Activated CD4-positive, alpha-beta T cell treated with anti-CD3 and anti-CD28 coated beads for 36 hours (primary cell): Measurements from ENCODE around the gene CERS6. TPM values are rescaled to one million over a fixed set of nuclear protein-coding genes. Genes with fewer than 3 reads are reported as not detected.

Experiments
- ATAC-seq: fragments of 200-7000 bp; cut with Tn5 transposase; one replicate; pipeline ENCODE4 v1.10.0; 2021; ENCODE audit warnings: mild to moderate bottlenecking, moderate library complexity
- CTCF ChIA-PET: fragments of 350-600 bp; sonication (Branson Sonifier 250); formaldehyde crosslinking; loops from one replicate; lab custom pipeline; 2021; ENCODE audit warnings: antibody characterized with exemption; lab: Charles Lee
- POLR2A ChIA-PET: fragments of 350-600 bp; sonication (Branson Sonifier 250); formaldehyde crosslinking; loops from one replicate; lab custom pipeline; 2021; ENCODE audit warnings: antibody characterized with exemption, inconsistent platforms; lab: Charles Lee
- DNase-seq: peaks from one replicate; pipeline ENCODE4 v3.0.0-alpha.2; 2020
- H3K27ac Mint-ChIP-seq: one replicate; pipeline ENCODE4 v1.8.0; 2021; ENCODE audit warnings: mixed read lengths
- H3K27me3 Mint-ChIP-seq: one replicate; pipeline ENCODE4 v1.8.0; 2021; ENCODE audit warnings: mixed read lengths
- H3K36me3 Mint-ChIP-seq: one replicate; pipeline ENCODE4 v1.8.0; 2021; ENCODE audit warnings: low read depth, mixed read lengths
- H3K4me1 Mint-ChIP-seq: one replicate; pipeline ENCODE4 v1.8.0; 2021; ENCODE audit warnings: mixed read lengths
- H3K4me3 Mint-ChIP-seq: one replicate; pipeline ENCODE4 v1.8.0; 2021; ENCODE audit warnings: mild to moderate bottlenecking, moderate library complexity, mixed read lengths
- H3K9me3 Mint-ChIP-seq: one replicate; pipeline ENCODE4 v1.8.0; 2021; ENCODE audit warnings: low read depth, mixed read lengths
- intact Hi-C, 2 experiments: fragments of 100-400 bp; cut with DNase I in 1 of 2; cut with micrococcal nuclease in 1 of 2; formaldehyde crosslinking; loops; one replicate each; pipeline versions ENCODE4 v1.14.2 to v1.15.1; 2022 to 2024; cut with DNase I, micrococcal nuclease
- total RNA-seq, 2 experiments: library from RNA; stranded (reverse); gene quantifications; one replicate each; pipeline ENCODE4 v1.2.3, GENCODE V29; 2021

Gene CERS6
- total RNA-seq, 2 experiments from 2014 or later = 12.9 to 13.1 TPM

DNA sequence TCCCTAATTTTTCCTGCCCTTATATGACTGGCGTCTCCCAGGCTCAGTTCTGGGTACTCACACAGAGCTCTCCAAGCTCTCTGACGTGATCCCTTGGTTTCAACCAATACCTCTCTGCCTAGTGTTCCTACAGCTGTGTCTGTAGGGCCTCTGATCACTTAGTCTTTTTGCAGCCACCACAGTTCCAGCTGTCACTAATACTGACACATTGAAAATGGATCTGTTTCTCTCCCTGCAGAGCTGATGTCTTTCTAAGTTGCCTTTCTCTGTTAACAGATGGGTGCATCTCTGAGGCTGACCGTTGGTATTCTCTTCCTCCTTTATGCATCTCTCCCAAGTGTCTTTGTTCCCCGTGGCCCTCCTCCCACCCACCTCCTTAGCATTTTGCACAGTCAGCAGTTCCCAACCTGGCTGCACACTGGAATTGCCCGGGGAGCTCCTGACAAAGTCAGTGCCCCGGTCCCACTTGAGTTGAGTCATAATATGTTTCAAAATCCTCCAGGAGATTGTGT is 62.5 kb downstream of the CERS6 start:
- Mint-ChIP-seq H3K9me3 (no peaks in the 10 kb centered on the region), H3K27me3 (no peaks in the 10 kb centered on the region), H3K36me3 (peaks cover 3% of the 10 kb centered on the region), H3K27ac (no peak overlapping the region), H3K4me1 (peaks cover 43% of the 10 kb centered on the region), H3K4me3 (no peak overlapping the region)
- ChIA-PET CTCF (interaction anchor here (0.8 to 1.2 kb wide), 3 partner anchors 27 to 96 kb away, joined by 3 read pairs; no protein-coding TSS in a partner anchor), POLR2A (no interaction called here)
- ATAC-seq (no peak), DNase-seq (no peak)
- intact Hi-C loops = no loop called here

DNA sequence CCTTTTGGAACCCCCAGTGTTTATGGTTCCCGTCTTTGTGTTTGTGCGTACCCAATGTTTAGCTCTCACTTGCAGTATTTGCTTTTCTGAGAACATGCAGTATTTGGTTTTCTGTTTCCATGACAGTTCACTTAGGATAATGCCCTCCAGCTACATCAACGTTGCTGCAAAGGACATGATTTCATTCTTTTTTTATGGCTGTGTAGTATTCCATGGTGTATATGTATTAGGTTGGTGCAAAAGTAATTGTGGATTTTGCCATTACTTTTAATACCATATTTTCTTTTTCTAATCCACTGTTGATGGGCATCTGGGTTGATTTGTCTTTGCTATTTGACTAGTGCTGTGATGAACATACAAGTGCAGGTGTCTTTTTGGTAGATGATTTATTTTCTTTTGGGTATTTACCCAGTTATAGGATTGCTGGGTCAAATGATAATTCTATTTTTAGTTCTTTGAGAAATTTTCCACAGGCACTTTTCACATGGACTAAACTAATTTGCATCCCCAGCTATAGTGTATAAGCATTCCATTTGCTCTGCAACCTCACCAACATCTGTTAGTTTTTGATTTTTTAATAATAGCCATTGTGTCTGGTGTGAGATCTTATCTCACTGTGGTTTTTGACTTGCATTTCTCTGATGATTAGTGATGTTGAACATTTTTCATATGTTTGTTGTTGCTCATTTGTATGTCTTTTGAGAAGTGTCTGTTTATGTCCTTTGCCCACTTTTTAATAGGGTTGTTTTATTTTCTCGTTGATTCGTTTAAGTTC is 63.6 kb downstream of the CERS6 start:
- intact Hi-C loops = no loop called here
- H3K9me3 Mint-ChIP-seq = no peaks in the 10 kb centered on the region
- CTCF ChIA-PET = no interaction called here
- DNase-seq = no peak
- no peak overlapping the region for H3K4me3 Mint-ChIP-seq
- peaks cover 45% of the 10 kb centered on the region for H3K4me1 Mint-ChIP-seq
- no peak for ATAC-seq
- no peak overlapping the region for H3K27ac Mint-ChIP-seq
- POLR2A ChIA-PET = no interaction called here
- H3K36me3 Mint-ChIP-seq = peaks cover 2% of the 10 kb centered on the region
- H3K27me3 Mint-ChIP-seq = no peaks in the 10 kb centered on the region

DNA sequence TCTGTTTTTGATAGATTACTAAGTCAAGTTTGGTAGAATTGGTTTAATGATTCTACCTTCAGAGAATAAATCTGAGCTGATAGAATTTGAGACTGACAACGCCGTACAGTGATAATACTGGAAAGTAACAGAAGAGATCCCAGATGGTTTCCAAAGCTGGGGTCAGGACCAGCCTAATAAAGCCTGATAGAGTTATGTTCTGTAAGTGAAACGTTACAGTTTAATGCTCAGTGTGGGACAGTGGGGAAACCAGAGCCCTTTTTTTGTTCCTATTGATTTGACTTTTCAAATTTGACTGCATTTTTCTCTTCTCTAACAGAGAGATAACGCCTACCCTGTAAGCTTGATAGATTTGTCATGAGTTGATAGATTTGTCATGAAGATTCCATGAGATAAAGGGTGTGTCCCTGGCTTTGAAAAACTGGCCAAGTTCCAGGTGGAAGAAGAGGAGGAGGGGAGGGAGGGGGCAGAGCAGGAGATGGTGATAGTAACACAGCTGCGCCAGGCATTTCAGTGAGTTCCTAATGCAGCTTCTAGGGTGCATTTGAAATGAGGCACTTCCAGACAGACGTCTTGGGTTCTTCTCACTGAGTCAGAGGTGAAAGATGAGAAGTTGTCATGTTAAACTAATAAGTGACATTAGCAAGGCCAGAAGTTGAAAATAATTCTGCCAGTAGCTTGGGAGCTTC is 65.1 kb downstream of the CERS6 start:
- Mint-ChIP-seq H3K9me3 (no peaks in the 10 kb centered on the region), H3K27me3 (no peaks in the 10 kb centered on the region), H3K36me3 (no peaks in the 10 kb centered on the region), H3K27ac (no peak overlapping the region), H3K4me3 (no peak overlapping the region), H3K4me1 (peaks cover 43% of the 10 kb centered on the region)
- DNase-seq (no peak), ATAC-seq (no peak)
- intact Hi-C loops = no loop called here
- ChIA-PET POLR2A (no interaction called here), CTCF (interaction anchor here (0.8 kb wide), 1 partner anchor 10 kb away, joined by 3 read pairs; no protein-coding TSS in a partner anchor)

DNA sequence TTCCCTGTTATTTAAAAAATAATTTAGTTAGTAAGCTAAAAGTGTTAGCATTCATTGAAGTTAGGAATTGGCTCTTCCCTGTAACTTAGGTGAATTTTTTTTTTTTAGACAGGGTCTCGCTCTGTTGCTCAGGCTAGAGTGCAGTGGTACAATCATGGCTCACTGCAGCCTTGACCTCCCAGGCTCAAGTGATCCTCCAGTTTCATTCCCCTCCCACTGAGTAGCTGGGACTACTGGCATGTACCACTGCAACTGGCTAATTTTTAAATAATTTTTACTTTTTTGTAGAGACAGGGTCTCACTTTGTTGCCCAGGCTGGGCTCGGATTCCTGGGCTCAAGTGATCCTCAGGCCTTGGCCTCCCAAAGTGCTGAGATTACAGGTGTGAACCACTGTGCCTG is 66.4 kb downstream of the CERS6 start:
- Mint-ChIP-seq H3K27me3 (no peaks in the 10 kb centered on the region), H3K36me3 (no peaks in the 10 kb centered on the region), H3K4me3 (no peak overlapping the region), H3K4me1 (peaks cover 40% of the 10 kb centered on the region), H3K27ac (no peak overlapping the region), H3K9me3 (no peaks in the 10 kb centered on the region)
- ChIA-PET CTCF (interaction anchor here (0.6 to 0.7 kb wide), 2 partner anchors 332 to 399 kb away, joined by 3 read pairs; no protein-coding TSS in a partner anchor), POLR2A (no interaction called here)
- no peak for ATAC-seq
- no peak for DNase-seq
- intact Hi-C loops = no loop called here

DNA sequence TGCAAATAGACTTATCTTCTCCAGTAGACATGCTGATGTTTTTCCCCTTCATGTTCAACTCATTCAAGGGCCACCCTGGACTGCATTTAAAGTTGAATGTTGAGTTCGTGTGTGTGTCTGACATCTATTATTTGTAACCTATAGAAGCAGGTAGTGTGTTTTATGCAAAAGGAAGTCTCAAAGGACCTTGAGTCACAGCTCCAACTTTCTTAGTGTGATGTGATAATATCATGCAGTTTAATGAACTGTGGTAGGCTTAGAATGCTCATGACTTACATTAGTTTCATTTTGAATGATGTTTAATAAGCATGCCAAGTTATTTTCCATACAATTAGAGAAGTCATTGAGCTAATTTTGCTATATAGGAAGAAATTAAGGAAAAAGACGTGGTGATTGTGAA is 67.9 kb downstream of the CERS6 start:
- Mint-ChIP-seq H3K27ac (no peak overlapping the region), H3K9me3 (no peaks in the 10 kb centered on the region), H3K4me1 (peaks cover 42% of the 10 kb centered on the region), H3K4me3 (no peak overlapping the region), H3K27me3 (no peaks in the 10 kb centered on the region), H3K36me3 (no peaks in the 10 kb centered on the region)
- ATAC-seq (no peak), DNase-seq (no peak)
- intact Hi-C loops = no loop called here
- CTCF ChIA-PET = interaction anchor here (1.3 kb wide), 1 partner anchor 24 kb away, joined by 3 read pairs; no protein-coding TSS in a partner anchor
- POLR2A ChIA-PET = no interaction called here

DNA sequence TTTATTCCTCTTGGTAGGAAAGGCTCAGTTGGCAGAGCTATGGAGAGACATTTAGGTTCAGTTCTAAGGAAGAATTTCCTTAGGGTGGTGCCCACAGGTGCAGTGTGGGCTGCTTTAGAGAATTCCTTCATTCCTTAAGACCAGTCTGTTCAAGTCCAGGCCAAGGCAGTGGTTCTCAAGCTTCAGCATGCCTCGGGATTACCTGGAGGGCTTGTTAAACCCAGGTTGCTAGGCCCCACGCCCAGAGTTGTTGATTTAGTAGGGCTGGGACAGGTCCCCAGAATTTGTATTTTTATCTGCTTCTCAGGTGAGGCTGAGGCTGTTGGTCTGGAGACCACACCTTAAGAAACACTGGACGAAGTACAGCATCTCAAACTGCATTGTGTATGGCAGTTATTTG is 68.9 kb downstream of the CERS6 start:
- H3K4me1 Mint-ChIP-seq = peaks cover 49% of the 10 kb centered on the region

DNA sequence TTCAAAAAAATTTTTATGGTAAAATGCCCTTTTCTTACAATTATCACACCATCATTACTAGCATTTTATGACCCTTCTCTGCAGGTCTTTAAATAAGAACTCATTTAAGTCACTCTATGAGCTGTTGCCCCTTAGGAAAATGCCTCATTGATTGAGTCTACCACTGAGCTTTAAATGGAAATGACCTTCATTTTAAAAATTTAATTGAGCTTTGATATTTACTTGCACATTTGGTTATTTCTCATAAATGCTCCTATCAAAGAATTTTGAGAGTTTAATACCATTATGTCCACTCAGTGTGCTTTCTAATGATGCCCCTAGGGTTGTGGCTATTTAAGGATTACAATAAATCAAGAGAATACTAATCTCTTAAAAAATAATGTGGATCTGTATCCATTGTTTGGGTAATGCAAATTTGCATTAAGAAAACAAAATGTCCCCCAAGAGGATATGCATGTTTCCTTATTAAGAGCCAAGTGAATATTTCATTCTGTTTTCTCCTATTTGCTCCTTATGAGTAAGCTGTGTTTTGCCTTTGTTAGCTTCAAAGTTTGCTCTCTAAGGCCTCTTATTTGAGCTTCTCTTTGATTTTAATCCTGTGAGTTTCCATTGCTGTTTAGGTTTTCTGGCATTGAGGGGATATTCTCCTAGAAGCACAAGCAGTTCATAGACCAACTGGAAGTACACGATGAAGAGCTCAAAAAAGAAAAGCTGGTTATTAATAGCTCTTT is 69.8 kb downstream of the CERS6 start:
- no peaks in the 10 kb centered on the region for H3K27me3 Mint-ChIP-seq
- no peaks in the 10 kb centered on the region for H3K9me3 Mint-ChIP-seq
- H3K36me3 Mint-ChIP-seq = no peaks in the 10 kb centered on the region
- no peak for DNase-seq
- H3K4me1 Mint-ChIP-seq = peaks cover 52% of the 10 kb centered on the region
- CTCF ChIA-PET = interaction anchor here (0.6 to 1.3 kb wide), 2 partner anchors 10 to 28 kb away, joined by 3 read pairs; no protein-coding TSS in a partner anchor
- H3K4me3 Mint-ChIP-seq = no peak overlapping the region
- no peak for ATAC-seq
- intact Hi-C loops = no loop called here
- POLR2A ChIA-PET = interaction anchor here (0.7 kb wide), 1 partner anchor 121 kb away, joined by 4 read pairs; no protein-coding TSS in a partner anchor
- no peak overlapping the region for H3K27ac Mint-ChIP-seq

More for the DNA sequence above, 68.9 kb downstream of the CERS6 start:
- Mint-ChIP-seq H3K27ac (no peak overlapping the region), H3K27me3 (no peaks in the 10 kb centered on the region), H3K4me3 (no peak overlapping the region), H3K9me3 (no peaks in the 10 kb centered on the region), H3K36me3 (no peaks in the 10 kb centered on the region)
- ChIA-PET POLR2A (no interaction called here), CTCF (interaction anchor here (1.3 kb wide), 1 partner anchor 23 kb away, joined by 3 read pairs; no protein-coding TSS in a partner anchor)
- ATAC-seq = no peak
- intact Hi-C loops = no loop called here
- no peak for DNase-seq

DNA sequence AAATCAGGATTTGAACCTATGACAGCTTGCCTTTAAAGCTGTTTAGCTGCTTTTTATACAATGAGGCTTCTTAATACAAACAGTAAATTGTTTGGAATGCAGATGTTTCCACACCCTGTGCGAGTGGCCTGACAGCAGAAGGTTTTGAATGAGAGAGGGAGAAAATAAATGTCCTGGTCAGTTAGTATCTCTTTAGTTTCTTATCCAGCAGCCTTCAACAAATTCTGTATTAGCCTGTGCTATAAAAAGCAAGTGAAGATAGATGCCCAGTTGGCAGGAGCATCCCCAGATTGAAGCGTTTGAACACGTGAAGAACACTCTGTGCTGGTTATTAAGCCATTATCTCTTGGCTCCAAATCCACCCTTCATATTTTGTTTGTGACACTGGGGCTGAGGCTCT is 70.6 kb downstream of the CERS6 start:
- intact Hi-C loops = no loop called here
- ATAC-seq (no peak), DNase-seq (no peak)
- peaks cover 51% of the 10 kb centered on the region for H3K4me1 Mint-ChIP-seq
- H3K4me3 Mint-ChIP-seq = no peak overlapping the region
- no peaks in the 10 kb centered on the region for H3K36me3 Mint-ChIP-seq
- H3K27me3 Mint-ChIP-seq = no peaks in the 10 kb centered on the region
- ChIA-PET POLR2A (no interaction called here), CTCF (interaction anchor here (1.3 kb wide), 1 partner anchor 9 kb away, joined by 3 read pairs; no protein-coding TSS in a partner anchor)
- H3K27ac Mint-ChIP-seq = no peak overlapping the region
- no peaks in the 10 kb centered on the region for H3K9me3 Mint-ChIP-seq

DNA sequence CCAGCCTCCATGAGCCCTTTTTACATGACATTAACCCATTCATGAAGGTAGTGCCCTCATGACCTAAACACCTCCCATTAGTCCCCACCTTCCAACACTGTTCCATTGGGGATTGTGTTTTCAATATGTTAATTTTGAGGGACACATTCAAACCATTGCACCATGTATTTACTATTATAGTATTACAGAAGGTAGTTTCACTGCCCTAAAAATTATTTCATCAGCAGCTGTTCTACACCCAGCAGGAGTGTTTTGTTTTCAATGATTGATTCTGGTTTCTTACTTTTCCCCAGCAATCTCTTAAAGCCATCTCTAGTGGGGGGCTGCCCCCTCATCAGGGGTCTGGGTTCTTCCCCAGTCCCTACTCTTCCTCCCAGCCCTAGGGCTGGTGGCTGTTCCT is 71.9 kb downstream of the CERS6 start:
- Mint-ChIP-seq H3K4me1 (peaks cover 50% of the 10 kb centered on the region), H3K4me3 (no peak overlapping the region), H3K9me3 (no peaks in the 10 kb centered on the region), H3K27me3 (no peaks in the 10 kb centered on the region), H3K36me3 (no peaks in the 10 kb centered on the region), H3K27ac (no peak overlapping the region)
- ATAC-seq = no peak
- intact Hi-C loops = no loop called here
- POLR2A ChIA-PET = no interaction called here
- DNase-seq = no peak
- CTCF ChIA-PET = no interaction called here

DNA sequence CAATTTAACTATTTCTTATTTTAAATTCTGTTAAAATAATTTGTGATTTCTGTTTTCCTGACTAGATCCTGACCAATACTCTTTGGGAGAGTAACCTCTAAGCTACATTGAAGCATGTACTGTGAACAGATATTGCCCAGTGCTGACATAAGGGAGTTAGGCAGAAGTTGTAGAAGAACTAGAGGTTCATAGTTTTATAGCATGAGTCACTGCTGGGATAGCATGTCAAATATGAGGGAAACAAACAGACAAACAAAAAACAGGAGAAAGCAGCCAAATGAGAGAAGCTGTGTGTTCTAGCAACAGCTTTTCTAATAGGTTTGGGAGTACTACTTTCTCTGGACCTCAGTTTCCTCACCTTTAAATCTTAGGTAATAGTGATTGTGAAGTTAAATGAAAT is 72.4 kb downstream of the CERS6 start:
- intact Hi-C loops = no loop called here
- ChIA-PET POLR2A (no interaction called here), CTCF (no interaction called here)
- H3K4me1 Mint-ChIP-seq = peaks cover 50% of the 10 kb centered on the region
- ATAC-seq = no peak
- no peak overlapping the region for H3K27ac Mint-ChIP-seq
- H3K36me3 Mint-ChIP-seq = no peaks in the 10 kb centered on the region
- no peak for DNase-seq
- no peaks in the 10 kb centered on the region for H3K9me3 Mint-ChIP-seq
- H3K4me3 Mint-ChIP-seq = no peak overlapping the region
- no peaks in the 10 kb centered on the region for H3K27me3 Mint-ChIP-seq
